WTC11 (cell line): ENCODE results near the gene PRAMEF5. TPM values are rescaled to one million over a fixed set of nuclear protein-coding genes. Genes with fewer than 3 reads are reported as not detected.

Source experiments
- ATAC-seq: fragments of 200-7000 bp; cut with Tn5 transposase; 2 replicates; pipeline ENCODE4 v1.10.0; 2021; ENCODE audit warnings: mild to moderate bottlenecking, moderate library complexity
- CTCF ChIA-PET: fragments of 300-600 bp; sonication (Branson Sonifier 250); formaldehyde crosslinking; loops from one replicate; lab custom pipeline; 2021; ENCODE audit warnings: antibody characterized with exemption; lab: Charles Lee
- POLR2A ChIA-PET: fragments of 350-600 bp; sonication (Branson Sonifier 250); formaldehyde crosslinking; loops from one replicate; lab custom pipeline; 2021; ENCODE audit warnings: antibody characterized with exemption; lab: Charles Lee
- DNase-seq: peaks from one replicate; pipeline ENCODE4 v3.0.0; 2021; ENCODE audit warnings: low spot score
- H3K27ac Mint-ChIP-seq: 2 replicates; pipeline ENCODE4 v1.8.0; 2021; ENCODE audit warnings: mixed read lengths
- H3K27me3 Mint-ChIP-seq: 2 replicates; pipeline ENCODE4 v1.8.0; 2021; ENCODE audit warnings: low read depth, mild to moderate bottlenecking, moderate library complexity, mixed read lengths
- H3K36me3 Mint-ChIP-seq: 2 replicates; pipeline ENCODE4 v1.8.0; 2021; ENCODE audit warnings: mixed read lengths
- H3K4me1 Mint-ChIP-seq: 2 replicates; pipeline ENCODE4 v1.8.0; 2022; ENCODE audit warnings: mixed read lengths
- H3K4me3 Mint-ChIP-seq: 2 replicates; pipeline ENCODE4 v1.8.0; 2021; ENCODE audit warnings: mild to moderate bottlenecking, moderate library complexity, mixed read lengths
- H3K9me3 Mint-ChIP-seq: 2 replicates; pipeline ENCODE4 v1.8.0; 2021; ENCODE audit warnings: mixed read lengths
- AR ChIP-seq: fragments of 250-450 bp; sonication (Bioruptor Pico); IDR thresholded peaks from 2 replicates; pipeline ENCODE4 v1.9.0; 2021; ENCODE audit warnings: mild to moderate bottlenecking
- ATF1 ChIP-seq: sonication (generic); formaldehyde crosslinking; IDR thresholded peaks from 2 replicates; pipeline ENCODE4 v1.8.1; 2023; ENCODE audit warnings: mild to moderate bottlenecking, moderate library complexity, missing genetic modification reagents
- ATF3 ChIP-seq: sonication (generic); formaldehyde crosslinking; conservative IDR thresholded peaks from 2 replicates; pipeline ENCODE4 v1.8.1; 2022; ENCODE audit warnings: mild to moderate bottlenecking, missing genetic modification reagents
- CDX4 ChIP-seq: fragments of 250-450 bp; sonication (Bioruptor Pico); IDR thresholded peaks from 2 replicates; pipeline ENCODE4 v1.9.0; 2021; ENCODE audit warnings: moderate library complexity, mild to moderate bottlenecking, inconsistent platforms, borderline replicate concordance
- E2F4 ChIP-seq: sonication (generic); formaldehyde crosslinking; IDR thresholded peaks from 2 replicates; pipeline ENCODE4 v1.8.1; 2022; ENCODE audit warnings: low read depth, mild to moderate bottlenecking, moderate library complexity, missing genetic modification reagents, borderline replicate concordance
- IRF1 ChIP-seq: sonication (generic); formaldehyde crosslinking; IDR thresholded peaks from 2 replicates; pipeline ENCODE4 v1.8.0; 2023; ENCODE audit warnings: missing genetic modification reagents
- IRF2 ChIP-seq: sonication (generic); formaldehyde crosslinking; IDR thresholded peaks from 2 replicates; pipeline ENCODE4 v1.8.0; 2022; ENCODE audit warnings: low read depth, missing genetic modification reagents, borderline replicate concordance
- MXD4 ChIP-seq: fragments of 250-450 bp; sonication (Bioruptor Pico); IDR thresholded peaks from 2 replicates; pipeline ENCODE4 v1.8.0; 2021; ENCODE audit warnings: mild to moderate bottlenecking, moderate library complexity, borderline replicate concordance
- NFE2L1 ChIP-seq: sonication (generic); formaldehyde crosslinking; IDR thresholded peaks from 2 replicates; pipeline ENCODE4 v1.8.1; 2023; ENCODE audit warnings: missing genetic modification reagents
- PRRX2 ChIP-seq: fragments of 250-450 bp; sonication (Bioruptor Pico); IDR thresholded peaks from 2 replicates; pipeline ENCODE4 v1.8.0; 2021; ENCODE audit warnings: mild to moderate bottlenecking
- USF2 ChIP-seq: sonication (generic); formaldehyde crosslinking; IDR thresholded peaks from 2 replicates; pipeline ENCODE4 v1.8.1; 2023; ENCODE audit warnings: mild to moderate bottlenecking, missing genetic modification reagents, moderate library complexity
- ZBTB43 ChIP-seq: sonication (generic); formaldehyde crosslinking; IDR thresholded peaks from 2 replicates; pipeline ENCODE4 v1.8.1; 2023; ENCODE audit warnings: mild to moderate bottlenecking, missing genetic modification reagents
- ZMAT4 ChIP-seq: fragments of 250-450 bp; sonication (Bioruptor Pico); IDR thresholded peaks from 2 replicates; pipeline ENCODE4 v1.9.0; 2021; ENCODE audit warnings: mild to moderate bottlenecking
- ZNF263 ChIP-seq: sonication (generic); formaldehyde crosslinking; IDR thresholded peaks from 2 replicates; pipeline ENCODE4 v1.8.1; 2022; ENCODE audit warnings: low read depth, mild to moderate bottlenecking, moderate library complexity, missing genetic modification reagents
- ZNF317 ChIP-seq: sonication (generic); formaldehyde crosslinking; IDR thresholded peaks from 2 replicates; pipeline ENCODE4 v1.8.1; 2023; ENCODE audit warnings: low read depth, mild to moderate bottlenecking, moderate library complexity, missing genetic modification reagents, borderline replicate concordance
- ZNF416 ChIP-seq: fragments of 250-450 bp; sonication (Bioruptor Pico); IDR thresholded peaks from 2 replicates; pipeline ENCODE4 v1.9.0; 2021; ENCODE audit warnings: mild to moderate bottlenecking, inconsistent platforms
- ZNF512 ChIP-seq: sonication (generic); formaldehyde crosslinking; IDR thresholded peaks from 2 replicates; pipeline ENCODE4 v1.8.1; 2022; ENCODE audit warnings: missing genetic modification reagents, borderline replicate concordance
- ZNF532 ChIP-seq: fragments of 250-450 bp; sonication (Bioruptor Pico); IDR thresholded peaks from 2 replicates; pipeline ENCODE4 v1.9.0; 2021; ENCODE audit warnings: mild to moderate bottlenecking, borderline replicate concordance
- ZSCAN18 ChIP-seq: fragments of 250-450 bp; sonication (Bioruptor Pico); IDR thresholded peaks from 2 replicates; pipeline ENCODE4 v2.1.2; 2022; ENCODE audit warnings: mild to moderate bottlenecking, moderate library complexity
- total RNA-seq: library from RNA; stranded (reverse); gene quantifications from 3 replicates; pipeline ENCODE4 v1.2.3, GENCODE V29; 2021

The PRAMEF5 gene
- total RNA-seq, 1 experiment from 2014 or later = not detected

- Mint-ChIP-seq H3K27me3 (peaks cover 16% of the 10 kb centered on the region), H3K4me3 (no peak overlapping the region), H3K9me3 (peaks cover 59% of the 10 kb centered on the region), H3K36me3 (peaks cover 60% of the 10 kb centered on the region), H3K4me1 (no peaks in the 10 kb centered on the region), H3K27ac (no peak overlapping the region)
- ChIA-PET POLR2A (no interaction called here), CTCF (no interaction called here)
- ATAC-seq (no peak), DNase-seq (peak; percentile 16)
- no peak for TF ChIP-seq PRRX2
- no peak for TF ChIP-seq MXD4 (CRISPR knock-in tag)
- TF ChIP-seq IRF1 (CRISPR knock-in tag) = no peak
- no peak for TF ChIP-seq USF2 (CRISPR knock-in tag)
- no peak for TF ChIP-seq ATF3 (CRISPR knock-in tag)
- no peak for TF ChIP-seq AR
- TF ChIP-seq ZMAT4 = no peak
- TF ChIP-seq E2F4 (CRISPR knock-in tag) = no peak
- no peak for TF ChIP-seq ZNF263 (CRISPR knock-in tag)
- TF ChIP-seq ZSCAN18 (CRISPR knock-in tag) = no peak
- TF ChIP-seq CDX4 (CRISPR knock-in tag) = no peak
- no peak for TF ChIP-seq ZBTB43 (CRISPR knock-in tag)
- no peak for TF ChIP-seq ATF1 (CRISPR knock-in tag)
- no peak for TF ChIP-seq ZNF512 (CRISPR knock-in tag)
- TF ChIP-seq ZNF416 (CRISPR knock-in tag) = no peak
- no peak for TF ChIP-seq ZNF317 (CRISPR knock-in tag)
- TF ChIP-seq IRF2 = no peak
- no peak for TF ChIP-seq ZNF532 (CRISPR knock-in tag)
- TF ChIP-seq NFE2L1 = no peak
Observed at GRCh38 chr1:13228343-13228781, 25.6 kb upstream of the PRAMEF5 start.
